Activated T-cell treated with anti-CD3 and anti-CD28 coated beads, Interleukin-2, amount 50 U/mL, for 24 hours (primary cell): Measurements from ENCODE around the gene TWNK.

Experiments
- DNase-seq: peaks from one replicate; pipeline ENCODE4 v3.0.0-alpha.2; 2020
- H3K27ac Mint-ChIP-seq: 2 replicates; pipeline ENCODE4 v1.8.0; 2020; ENCODE audit warnings: mild to moderate bottlenecking, mixed read lengths
- H3K27me3 Mint-ChIP-seq: 2 replicates; pipeline ENCODE4 v1.8.0; 2020; ENCODE audit warnings: mixed read lengths
- H3K36me3 Mint-ChIP-seq: 2 replicates; pipeline ENCODE4 v1.8.0; 2020; ENCODE audit warnings: low read depth, mixed read lengths
- H3K4me1 Mint-ChIP-seq: 2 replicates; pipeline ENCODE4 v1.8.0; 2020; ENCODE audit warnings: low read depth, mixed read lengths
- H3K4me3 Mint-ChIP-seq: 2 replicates; pipeline ENCODE4 v1.8.0; 2020; ENCODE audit warnings: mild to moderate bottlenecking, moderate library complexity, mixed read lengths
- H3K9me3 Mint-ChIP-seq: 2 replicates; pipeline ENCODE4 v1.8.0; 2020; ENCODE audit warnings: mixed read lengths

The TWNK gene

GRCh38 chr10:101007915-101008822, 20.8 kb downstream of the TWNK start:
- DNase-seq = no peak
- peaks cover 20% of the 10 kb centered on the region for H3K36me3 Mint-ChIP-seq
- H3K27ac Mint-ChIP-seq = no peak overlapping the region
- no peaks in the 10 kb centered on the region for H3K27me3 Mint-ChIP-seq
- H3K4me3 Mint-ChIP-seq = no peak overlapping the region
- H3K9me3 Mint-ChIP-seq = no peaks in the 10 kb centered on the region
- H3K4me1 Mint-ChIP-seq = peaks cover 7% of the 10 kb centered on the region

- no peaks in the 10 kb centered on the region for H3K27me3 Mint-ChIP-seq
- no peak overlapping the region for H3K27ac Mint-ChIP-seq
- no peak for DNase-seq
- no peaks in the 10 kb centered on the region for H3K9me3 Mint-ChIP-seq
- peaks cover 12% of the 10 kb centered on the region for H3K4me1 Mint-ChIP-seq
- H3K36me3 Mint-ChIP-seq = peaks cover 19% of the 10 kb centered on the region
- H3K4me3 Mint-ChIP-seq = no peak overlapping the region
These were observed 21.6 kb downstream of the TWNK start for GRCh38 chr10:101008823-101009423.

- no peak overlapping the region for H3K27ac Mint-ChIP-seq
- no peaks in the 10 kb centered on the region for H3K9me3 Mint-ChIP-seq
- no peak overlapping the region for H3K4me3 Mint-ChIP-seq
- peaks cover 15% of the 10 kb centered on the region for H3K36me3 Mint-ChIP-seq
- peaks cover 8% of the 10 kb centered on the region for H3K27me3 Mint-ChIP-seq
- peaks cover 26% of the 10 kb centered on the region for H3K4me1 Mint-ChIP-seq
- no peak for DNase-seq
These were observed 23.0 kb downstream of the TWNK start for GRCh38 chr10:101010329-101010728.

- DNase-seq = no peak
- Mint-ChIP-seq H3K4me3 (no peak overlapping the region), H3K27ac (no peak overlapping the region), H3K27me3 (peaks cover 19% of the 10 kb centered on the region), H3K9me3 (no peaks in the 10 kb centered on the region), H3K36me3 (peaks cover 4% of the 10 kb centered on the region), H3K4me1 (peaks cover 29% of the 10 kb centered on the region)
These were observed 24.4 kb downstream of the TWNK start for GRCh38 chr10:101011517-101012423.

- Mint-ChIP-seq H3K27me3 (peaks cover 29% of the 10 kb centered on the region), H3K4me1 (peaks cover 29% of the 10 kb centered on the region), H3K27ac (peak overlapping the region; percentile 42)
These were observed 25.4 kb downstream of the TWNK start for GRCh38 chr10:101012525-101013364.

GRCh38 chr10:101013365-101013825, 26.1 kb downstream of the TWNK start:
- no peak for DNase-seq
- Mint-ChIP-seq H3K36me3 (no peaks in the 10 kb centered on the region), H3K4me3 (no peak overlapping the region), H3K9me3 (no peaks in the 10 kb centered on the region), H3K27me3 (peaks cover 36% of the 10 kb centered on the region), H3K4me1 (peaks cover 30% of the 10 kb centered on the region), H3K27ac (peak overlapping the region; percentile 31)

More at GRCh38 chr10:101012525-101013364, 25.4 kb downstream of the TWNK start:
- DNase-seq = peak; percentile 82
- H3K4me3 Mint-ChIP-seq = no peak overlapping the region
- no peaks in the 10 kb centered on the region for H3K9me3 Mint-ChIP-seq
- no peaks in the 10 kb centered on the region for H3K36me3 Mint-ChIP-seq

GRCh38 chr10:101014230-101014884, 27.0 kb downstream of the TWNK start:
- no peaks in the 10 kb centered on the region for H3K9me3 Mint-ChIP-seq
- H3K4me1 Mint-ChIP-seq = peaks cover 35% of the 10 kb centered on the region
- H3K36me3 Mint-ChIP-seq = no peaks in the 10 kb centered on the region
- no peak overlapping the region for H3K27ac Mint-ChIP-seq
- DNase-seq = peak; percentile 85
- H3K4me3 Mint-ChIP-seq = no peak overlapping the region
- H3K27me3 Mint-ChIP-seq = peaks cover 43% of the 10 kb centered on the region

GRCh38 chr10:101014966-101015581, 27.7 kb downstream of the TWNK start:
- H3K27ac Mint-ChIP-seq = no peak overlapping the region
- no peaks in the 10 kb centered on the region for H3K9me3 Mint-ChIP-seq
- no peaks in the 10 kb centered on the region for H3K36me3 Mint-ChIP-seq
- no peak overlapping the region for H3K4me3 Mint-ChIP-seq
- DNase-seq = no peak
- peaks cover 36% of the 10 kb centered on the region for H3K4me1 Mint-ChIP-seq
- H3K27me3 Mint-ChIP-seq = peaks cover 48% of the 10 kb centered on the region

GRCh38 chr10:101015582-101015973, 28.2 kb downstream of the TWNK start:
- H3K4me3 Mint-ChIP-seq = no peak overlapping the region
- no peak overlapping the region for H3K27ac Mint-ChIP-seq
- no peaks in the 10 kb centered on the region for H3K9me3 Mint-ChIP-seq
- H3K27me3 Mint-ChIP-seq = peaks cover 52% of the 10 kb centered on the region
- H3K36me3 Mint-ChIP-seq = no peaks in the 10 kb centered on the region
- DNase-seq = no peak
- H3K4me1 Mint-ChIP-seq = peaks cover 36% of the 10 kb centered on the region

- DNase-seq = no peak
- no peak overlapping the region for H3K27ac Mint-ChIP-seq
- H3K4me3 Mint-ChIP-seq = no peak overlapping the region
- H3K36me3 Mint-ChIP-seq = no peaks in the 10 kb centered on the region
- H3K4me1 Mint-ChIP-seq = peaks cover 36% of the 10 kb centered on the region
- no peaks in the 10 kb centered on the region for H3K9me3 Mint-ChIP-seq
- peaks cover 63% of the 10 kb centered on the region for H3K27me3 Mint-ChIP-seq
These were observed 29.5 kb downstream of the TWNK start for GRCh38 chr10:101016814-101017213.

GRCh38 chr10:101018118-101018599, 30.8 kb downstream of the TWNK start:
- Mint-ChIP-seq H3K9me3 (no peaks in the 10 kb centered on the region), H3K4me3 (no peak overlapping the region), H3K27me3 (peaks cover 67% of the 10 kb centered on the region), H3K27ac (no peak overlapping the region), H3K36me3 (no peaks in the 10 kb centered on the region), H3K4me1 (peaks cover 29% of the 10 kb centered on the region)
- DNase-seq = no peak

GRCh38 chr10:101018600-101019439, 31.5 kb downstream of the TWNK start:
- H3K4me3 Mint-ChIP-seq = no peak overlapping the region
- H3K9me3 Mint-ChIP-seq = no peaks in the 10 kb centered on the region
- peaks cover 67% of the 10 kb centered on the region for H3K27me3 Mint-ChIP-seq
- H3K27ac Mint-ChIP-seq = no peak overlapping the region
- peaks cover 24% of the 10 kb centered on the region for H3K4me1 Mint-ChIP-seq
- peak; percentile 85 for DNase-seq
- H3K36me3 Mint-ChIP-seq = no peaks in the 10 kb centered on the region
